ENCODE measurements around the gene RASAL3.

RASAL3 gene

DNA sequence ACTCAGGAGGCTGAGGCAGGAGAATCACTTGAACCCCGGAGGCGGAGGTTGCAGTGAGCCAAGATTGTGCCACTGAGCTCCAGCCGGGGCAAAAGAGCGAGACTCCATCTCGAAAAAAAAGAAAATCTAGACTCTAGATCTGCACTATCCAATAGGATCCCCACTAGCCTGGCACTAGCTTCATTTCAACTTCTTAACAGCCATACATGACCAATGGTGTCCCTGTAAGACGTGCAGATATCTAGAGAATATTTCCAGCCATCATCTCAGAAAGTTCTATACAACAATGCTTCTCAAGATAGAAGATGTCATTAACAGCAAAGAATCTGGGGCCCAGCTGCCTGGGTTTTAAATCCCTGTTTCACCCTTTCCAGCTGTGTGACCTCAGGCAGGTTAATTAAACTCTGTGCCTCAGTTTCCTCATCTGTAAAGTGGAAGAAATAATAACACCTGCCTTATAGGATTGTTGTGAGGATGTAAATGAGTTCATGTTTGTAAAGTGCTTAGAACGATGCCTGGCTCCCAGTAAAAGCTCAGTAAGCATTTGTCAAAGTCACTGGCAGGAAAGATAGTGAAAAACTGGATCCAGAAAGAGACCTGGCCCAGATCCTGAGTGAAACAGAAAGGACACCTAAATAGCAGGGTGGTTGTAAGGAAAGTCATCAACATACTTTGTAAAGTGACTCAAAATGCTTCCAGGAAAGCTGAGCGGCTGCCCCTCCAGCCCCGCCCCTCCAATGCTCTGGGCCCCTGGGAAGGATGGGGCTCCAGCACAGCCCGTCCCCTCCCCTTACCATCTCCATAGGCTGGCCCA, 28.1 kb downstream of the RASAL3 start:
- no peak for DNase-seq (ENCODE audit: low read depth)

DNA sequence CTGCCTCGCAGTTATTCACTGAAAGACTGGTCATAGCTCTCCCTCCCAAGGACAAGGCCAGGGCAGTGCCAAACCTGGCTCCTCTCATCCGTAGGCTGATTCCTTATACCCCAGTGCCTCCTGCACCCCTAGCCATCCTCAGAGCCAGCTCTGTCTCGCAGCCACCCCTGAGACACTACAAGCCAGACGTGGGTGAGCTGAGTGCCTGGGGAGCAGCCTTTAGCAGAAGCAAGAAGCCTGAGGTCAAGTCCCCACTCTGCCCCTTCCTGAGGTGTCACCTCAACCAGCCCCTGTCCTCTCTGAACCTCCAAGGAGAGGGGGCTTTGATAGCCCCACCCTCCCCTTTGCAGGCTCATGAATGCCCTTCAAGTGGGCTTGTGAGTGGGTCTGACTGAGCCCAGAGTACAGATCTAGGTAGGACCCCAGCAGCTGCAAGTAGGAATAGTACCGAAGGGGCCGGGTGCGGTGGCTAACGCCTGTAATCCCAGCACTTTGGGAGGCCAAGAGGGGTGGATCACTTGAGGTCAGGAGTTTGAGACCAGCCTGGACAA, 30.8 kb downstream of the RASAL3 start:
- no peak for DNase-seq (ENCODE audit: low read depth)

DNA sequence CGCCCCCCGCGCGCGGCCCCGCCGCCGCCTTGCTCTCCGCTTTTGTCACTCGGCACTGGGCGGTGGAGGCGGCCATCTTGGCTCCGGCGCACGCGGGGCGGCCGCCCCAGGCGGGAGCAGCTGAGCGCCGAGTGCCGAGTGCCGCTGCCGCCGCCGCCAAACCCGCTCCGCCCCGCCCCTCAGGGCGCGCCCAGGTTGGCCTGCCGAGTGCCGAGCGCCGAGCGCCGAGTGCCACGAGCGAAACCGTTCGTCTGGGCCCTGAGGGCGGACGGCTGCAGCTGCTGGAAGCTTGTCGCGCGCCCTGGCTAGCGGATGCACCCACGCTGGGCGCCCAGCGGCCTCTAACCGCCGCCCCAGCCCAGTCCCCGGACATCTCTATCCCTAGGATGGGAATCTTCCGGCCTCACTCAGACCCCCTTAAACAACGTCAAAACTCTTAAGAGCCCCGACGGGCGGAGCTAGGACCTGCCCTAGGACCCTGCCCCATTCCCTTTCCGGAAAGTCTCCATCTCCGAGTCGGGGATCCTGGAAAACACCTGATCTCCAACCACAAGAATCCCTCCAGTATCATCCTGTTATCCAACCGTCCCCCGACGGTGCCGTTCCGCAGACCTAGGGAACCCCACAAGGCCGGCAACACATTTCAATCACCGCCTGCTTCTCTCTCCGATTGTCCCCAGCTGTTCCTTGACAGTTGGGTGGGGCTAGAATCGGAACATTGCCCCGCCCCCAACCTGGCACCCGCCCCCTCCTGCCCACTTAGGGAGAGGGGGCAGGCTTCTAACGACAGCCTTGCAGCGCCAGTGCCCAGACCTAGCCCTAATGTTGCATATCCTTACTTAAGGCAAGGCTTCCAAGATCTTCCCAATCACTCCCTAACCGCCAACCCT, 31.5 kb downstream of the RASAL3 start:
- DNase-seq (ENCODE audit: low read depth), result no peak

DNA sequence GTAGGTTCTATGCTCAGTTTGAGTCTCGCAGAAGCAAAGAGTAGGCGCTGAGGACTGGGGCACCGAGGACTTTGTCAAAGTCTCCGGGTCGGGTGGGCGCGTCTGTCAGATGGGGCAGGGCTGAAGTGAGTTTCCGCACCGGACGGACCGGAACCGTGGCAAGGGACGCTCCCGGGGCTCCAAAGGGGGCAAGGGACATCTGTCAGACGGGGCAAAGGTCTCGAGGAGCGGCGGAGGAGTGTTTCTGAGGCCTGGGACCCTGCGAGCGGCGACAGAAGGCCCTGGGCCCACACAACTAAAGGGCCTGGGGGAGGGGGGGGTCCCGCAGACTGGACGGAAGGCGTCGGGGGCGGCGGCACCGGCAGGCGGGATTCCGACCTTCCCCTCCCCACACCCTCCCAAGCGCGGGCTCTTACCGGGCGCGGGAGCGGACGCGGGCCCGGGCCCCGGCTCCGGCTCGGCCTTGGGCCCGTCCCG, 32.3 kb downstream of the RASAL3 start:
- no peak for DNase-seq (ENCODE audit: low read depth)

DNA sequence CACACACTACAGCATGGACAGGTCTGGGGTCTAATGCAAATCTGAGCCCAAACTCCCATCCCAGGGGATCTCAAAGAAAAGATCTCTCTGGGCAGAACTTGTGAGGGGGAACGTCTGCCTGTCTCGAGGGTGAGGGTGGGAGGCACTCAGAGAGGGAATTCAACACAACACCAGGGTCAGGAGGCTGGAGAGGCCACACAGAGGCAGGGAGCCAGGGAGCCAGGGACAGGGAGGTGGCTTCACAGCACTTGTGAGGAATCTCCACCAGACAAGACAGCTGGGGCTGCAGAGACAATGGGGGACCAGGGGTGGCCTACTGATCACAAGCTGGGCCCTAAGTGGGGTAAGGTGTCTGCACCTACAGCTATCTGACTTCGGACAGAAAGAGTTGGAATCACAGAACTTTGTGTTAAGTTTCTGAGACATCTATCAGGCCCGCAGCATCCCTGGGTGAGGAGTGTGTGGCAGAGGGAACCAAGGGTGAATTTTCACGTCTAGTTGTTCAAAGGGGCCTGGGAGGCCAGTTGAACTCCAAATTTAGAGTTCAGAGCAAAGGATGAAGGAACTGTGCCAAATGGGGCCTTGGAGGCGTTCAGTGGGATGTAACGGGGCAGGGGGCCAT, 32.8 kb downstream of the RASAL3 start:
- no peak for DNase-seq (ENCODE audit: low read depth)

DNA sequence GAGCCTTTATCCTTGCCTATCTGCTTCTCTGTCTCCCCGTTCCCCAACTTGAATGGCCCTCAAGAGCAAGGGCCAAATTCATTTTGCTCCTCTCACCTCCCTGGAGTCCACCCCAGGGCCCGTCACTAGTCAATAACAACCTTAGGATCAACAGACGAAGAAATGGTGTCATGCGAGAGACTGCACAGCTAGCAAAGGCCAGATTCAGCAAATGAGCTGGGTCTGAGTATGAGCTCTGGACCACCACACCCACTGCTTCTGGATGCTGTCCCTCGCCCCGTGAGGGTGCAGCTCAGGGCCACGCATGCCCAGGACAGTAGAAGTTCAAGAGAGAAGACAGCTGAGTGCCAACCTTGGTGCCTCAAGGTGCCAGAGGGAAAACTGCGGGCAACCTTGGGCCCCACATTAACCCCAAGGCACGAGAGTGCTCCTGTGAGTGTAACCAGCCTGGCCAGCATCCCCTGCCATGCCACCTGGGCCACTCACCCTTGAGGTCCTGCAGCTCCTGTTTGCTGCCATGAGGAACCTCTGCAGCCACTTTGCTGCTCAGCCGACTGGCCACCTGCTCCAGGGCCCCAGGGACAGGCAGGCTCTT, 33.7 kb downstream of the RASAL3 start:
- DNase-seq (ENCODE audit: low read depth), result no peak

DNA sequence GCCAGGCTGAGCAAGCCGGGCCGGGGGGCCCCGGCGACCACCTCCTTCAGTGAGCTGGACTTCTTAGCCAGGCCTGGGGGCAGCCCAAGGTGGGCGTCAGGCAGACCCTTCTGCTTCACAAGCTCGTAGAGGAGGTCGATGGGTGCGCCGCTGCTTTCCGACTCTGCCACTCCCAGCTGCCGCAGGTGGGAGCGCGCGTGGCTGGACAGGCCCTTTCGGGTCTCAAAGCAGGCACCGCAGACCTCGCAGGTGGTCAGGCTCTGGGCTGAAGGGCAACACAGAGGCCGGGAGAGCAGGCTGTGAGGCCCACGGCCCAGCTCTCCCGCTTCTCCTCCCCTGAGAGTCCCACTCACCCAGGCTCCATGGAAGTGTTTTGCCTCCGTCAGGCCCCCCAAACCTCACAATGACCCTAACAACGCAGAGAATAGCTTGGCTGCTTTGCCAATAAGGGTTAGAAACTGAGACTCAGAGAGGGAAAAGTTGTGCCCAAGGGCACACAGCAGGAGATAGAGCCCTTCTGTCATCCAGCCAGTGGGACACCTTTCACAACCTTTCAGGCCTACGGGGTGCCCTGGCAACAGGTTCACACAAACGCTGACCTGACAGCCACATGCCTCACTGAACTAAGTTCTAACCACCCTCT, 34.4 kb downstream of the RASAL3 start:
- no peak for DNase-seq (ENCODE audit: low read depth)

DNA sequence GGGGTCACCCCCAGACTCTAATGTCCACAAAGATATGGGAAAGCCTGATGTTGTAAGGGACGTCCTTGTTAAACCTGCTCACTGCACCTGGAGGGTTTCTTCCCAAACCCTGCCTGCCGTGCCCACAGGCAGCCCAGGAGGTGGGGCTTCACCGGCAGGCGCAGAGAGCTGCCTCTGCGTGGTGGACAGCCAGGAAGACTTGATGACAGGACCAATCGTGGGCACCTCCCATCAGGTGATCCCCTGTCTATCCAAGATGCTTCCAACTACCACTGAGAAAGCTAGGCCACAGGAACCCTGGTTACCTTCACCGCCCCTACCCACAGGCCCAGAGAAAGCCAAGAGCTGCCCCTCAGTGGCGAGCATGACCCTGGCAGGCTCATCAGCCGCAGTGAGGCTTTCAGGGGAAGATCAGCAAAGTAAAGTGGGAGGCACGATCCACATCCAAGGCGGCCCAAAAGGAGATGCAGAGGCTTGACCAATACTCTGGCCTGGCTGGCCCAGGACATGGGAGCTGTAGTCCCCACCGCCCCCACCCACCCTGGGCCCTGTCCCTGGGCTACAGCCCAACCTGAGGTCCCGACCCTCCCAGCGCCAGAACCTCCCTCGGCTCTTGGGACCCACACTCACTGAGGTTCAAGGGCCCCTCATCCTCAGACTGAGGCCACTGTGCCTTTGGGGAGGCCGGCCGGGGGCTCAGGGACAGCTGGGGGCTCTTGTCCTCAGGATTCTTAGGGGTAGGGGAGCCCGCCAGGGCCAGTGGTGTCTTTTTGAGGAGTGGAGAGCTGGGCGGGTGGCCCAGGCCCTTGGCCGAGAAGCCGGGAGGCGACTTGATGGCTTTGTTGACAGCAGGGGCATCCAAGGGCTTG, 35.2 kb downstream of the RASAL3 start:
- no peak for DNase-seq (ENCODE audit: low read depth)

DNA sequence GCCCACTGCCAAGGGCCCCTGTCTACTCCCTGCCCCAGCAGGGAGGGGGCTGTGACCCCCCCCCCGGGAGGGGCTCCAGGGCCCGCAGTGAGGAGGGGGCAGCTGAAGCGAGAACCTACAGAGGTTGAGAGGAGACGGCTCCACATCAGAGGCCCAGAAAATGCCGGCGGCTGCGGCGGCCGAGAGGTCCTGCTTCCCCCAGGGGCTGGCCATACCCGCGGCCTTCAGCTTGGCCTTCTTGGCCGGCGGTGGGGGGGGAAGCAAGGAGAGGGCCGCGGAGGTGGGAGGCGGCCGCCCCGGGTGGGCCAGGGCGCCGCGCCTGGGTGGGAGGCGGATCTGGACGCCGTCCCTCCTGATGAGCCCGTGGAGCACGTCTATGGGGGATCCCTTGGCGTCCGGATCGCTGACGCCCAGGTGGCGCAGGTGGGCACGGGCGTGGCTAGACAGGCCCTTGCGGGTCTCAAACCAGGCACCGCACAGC, 36.3 kb downstream of the RASAL3 start:
- DNase-seq (ENCODE audit: low read depth), result no peak

DNA sequence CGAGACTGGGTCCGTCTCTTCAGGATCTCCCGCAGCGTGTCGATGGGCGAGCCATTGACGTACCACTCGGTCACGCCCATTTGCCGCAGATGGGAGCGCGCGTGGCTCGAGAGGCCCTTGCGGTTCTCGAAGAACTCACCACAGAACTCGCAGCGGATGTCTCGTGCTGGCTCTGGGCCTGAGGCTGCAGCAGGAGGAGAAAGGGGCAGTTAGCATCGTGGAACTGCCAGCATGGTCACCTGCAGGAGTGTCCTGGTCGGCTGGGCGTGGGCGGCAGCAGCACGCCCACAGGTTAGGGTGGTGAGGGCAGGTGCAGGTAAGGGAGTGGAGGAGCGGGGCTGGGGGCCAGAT, 37.0 kb downstream of the RASAL3 start:
- no peak for DNase-seq (ENCODE audit: low read depth)

DNA sequence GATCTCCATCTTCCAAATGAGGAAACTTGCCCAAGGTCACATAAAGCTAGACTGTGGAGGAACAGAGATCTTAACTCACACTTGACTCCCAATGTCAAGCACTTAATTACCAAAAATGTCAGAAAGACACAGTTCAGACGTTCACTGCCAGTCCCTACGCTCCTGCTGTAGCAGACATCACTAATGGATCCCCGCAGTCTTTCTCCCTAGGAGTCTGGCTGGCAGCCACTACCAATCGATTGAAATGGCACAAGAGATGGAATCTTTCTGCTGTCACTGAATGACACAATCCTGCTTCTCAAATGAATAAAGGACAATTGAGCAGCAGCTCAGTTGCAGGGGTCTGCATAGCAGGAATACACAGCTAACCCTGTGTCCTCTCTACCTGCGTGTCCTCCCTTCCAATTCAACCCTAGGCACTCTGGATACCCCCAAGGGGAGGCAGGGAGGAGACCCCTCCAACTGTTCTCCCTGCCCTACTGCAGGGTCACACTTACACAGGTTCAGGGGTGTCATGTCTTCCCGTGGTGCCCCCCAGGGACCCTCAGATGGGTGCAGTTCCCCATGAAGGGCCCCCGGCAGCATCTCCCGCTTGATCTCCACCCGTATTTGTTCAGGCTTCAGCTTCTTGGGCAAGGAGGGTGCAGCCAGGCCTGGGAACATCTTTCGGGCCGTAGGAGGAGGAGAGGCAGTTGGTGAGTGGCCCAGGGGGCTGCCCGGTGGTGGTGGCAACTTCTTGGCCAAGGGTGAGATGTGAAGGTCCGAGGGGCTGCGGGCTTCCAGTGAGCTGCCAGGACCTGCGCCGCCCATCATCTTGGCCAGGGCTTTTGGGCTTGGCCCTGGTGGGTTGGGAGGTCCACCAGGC, 37.6 kb downstream of the RASAL3 start:
- no peak for DNase-seq (ENCODE audit: low read depth)

DNA sequence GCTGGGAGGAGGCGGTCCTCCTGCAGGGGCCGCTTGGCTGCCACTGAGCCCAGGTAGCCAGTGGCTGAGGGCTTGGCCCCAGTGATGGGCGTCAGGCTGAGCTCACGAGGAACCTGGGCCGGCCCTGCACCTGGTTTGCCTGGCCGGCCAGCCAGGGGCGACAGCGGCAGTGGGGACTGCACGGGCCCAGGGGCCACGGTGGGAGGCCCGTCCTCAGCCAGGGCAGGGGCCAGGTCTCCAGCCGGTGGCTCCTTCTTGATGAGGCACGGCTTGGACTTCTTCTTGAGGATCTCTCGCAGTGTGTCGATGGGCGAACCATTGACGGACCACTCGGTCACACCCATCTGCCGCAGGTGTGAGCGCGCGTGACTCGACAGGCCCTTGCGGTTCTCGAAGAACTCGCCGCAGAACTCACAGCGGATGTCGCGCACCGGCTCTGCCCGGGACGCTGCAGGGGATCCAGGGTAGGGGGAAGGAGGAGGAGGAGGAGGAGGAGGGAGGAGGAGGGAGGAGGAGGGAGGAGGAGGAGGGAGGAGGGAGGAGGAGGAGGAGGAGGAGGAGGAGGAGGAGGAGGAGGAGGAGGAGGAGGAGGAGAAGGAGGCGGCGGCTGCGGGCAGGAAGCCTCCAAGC, 38.9 kb downstream of the RASAL3 start:
- no peak for DNase-seq (ENCODE audit: low read depth)

DNA sequence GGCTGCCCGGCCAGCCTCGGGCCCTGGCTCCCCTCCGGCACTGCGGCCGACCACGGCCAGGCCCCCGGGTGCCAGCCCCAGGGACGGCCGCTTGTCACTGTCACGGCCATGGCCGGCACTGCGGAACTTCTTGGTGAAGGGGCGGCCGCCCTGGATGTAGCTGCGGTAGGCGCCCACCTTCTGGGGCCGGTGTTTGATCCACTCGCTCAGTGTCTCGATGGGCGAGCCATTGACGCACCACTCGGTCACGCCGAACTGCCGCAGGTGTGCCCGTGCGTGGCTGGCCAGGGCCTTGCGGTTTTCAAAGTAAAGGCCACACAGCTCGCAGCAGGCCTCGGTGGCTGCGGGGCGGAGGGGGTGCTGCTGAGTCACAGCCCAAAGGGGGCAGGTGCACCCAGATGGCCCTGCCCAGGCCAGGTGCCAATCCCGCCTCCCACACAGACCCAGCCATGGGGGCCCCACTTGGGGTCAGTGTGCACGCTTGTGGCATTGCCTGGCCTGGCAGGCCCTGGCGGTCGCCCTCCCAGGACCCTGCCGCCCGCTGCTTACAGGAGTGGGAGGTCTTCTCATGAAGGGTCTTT, 39.6 kb downstream of the RASAL3 start:
- DNase-seq (ENCODE audit: low read depth), result no peak

DNA sequence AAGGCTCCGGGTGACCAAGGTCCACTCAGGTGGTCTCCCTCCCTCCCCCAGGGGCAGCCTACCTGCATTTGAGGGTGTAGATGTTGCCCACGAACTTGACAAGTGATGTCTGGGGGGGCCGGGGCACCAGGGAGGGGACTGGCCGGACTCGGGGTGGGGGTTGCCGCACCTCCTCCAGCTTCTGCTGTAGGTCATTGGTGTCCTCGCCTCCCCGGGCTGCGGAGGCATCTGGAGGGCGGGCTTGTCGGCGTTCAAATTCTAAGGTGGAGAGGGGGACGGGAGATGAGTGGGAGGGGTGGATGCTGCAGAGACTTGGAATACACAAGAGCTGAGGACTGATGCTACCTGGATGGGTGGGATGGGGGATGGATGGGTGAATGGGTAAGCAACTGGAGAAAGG, 40.2 kb downstream of the RASAL3 start:
- no peak for DNase-seq (ENCODE audit: low read depth)

DNA sequence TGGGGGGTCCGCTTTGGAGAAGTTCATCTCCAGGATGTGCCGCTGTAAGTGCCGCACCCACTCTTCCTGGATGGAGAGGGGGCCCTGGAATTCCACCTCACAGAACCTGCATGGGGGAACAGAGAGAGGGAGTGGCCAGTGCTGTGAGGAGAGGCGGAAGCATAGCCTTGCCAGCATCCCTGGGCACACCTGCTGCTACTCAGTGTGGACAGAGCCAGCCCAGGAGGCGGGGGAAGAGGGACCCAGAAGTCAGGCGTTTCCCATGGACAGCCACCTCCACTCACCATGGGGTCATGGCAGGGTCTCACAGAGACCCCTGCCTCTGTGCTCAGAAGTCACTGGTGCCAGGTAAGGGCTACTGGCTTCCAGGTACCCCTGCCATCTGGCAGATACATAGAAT, 41.2 kb downstream of the RASAL3 start:
- no peak for DNase-seq (ENCODE audit: low read depth)

DNA sequence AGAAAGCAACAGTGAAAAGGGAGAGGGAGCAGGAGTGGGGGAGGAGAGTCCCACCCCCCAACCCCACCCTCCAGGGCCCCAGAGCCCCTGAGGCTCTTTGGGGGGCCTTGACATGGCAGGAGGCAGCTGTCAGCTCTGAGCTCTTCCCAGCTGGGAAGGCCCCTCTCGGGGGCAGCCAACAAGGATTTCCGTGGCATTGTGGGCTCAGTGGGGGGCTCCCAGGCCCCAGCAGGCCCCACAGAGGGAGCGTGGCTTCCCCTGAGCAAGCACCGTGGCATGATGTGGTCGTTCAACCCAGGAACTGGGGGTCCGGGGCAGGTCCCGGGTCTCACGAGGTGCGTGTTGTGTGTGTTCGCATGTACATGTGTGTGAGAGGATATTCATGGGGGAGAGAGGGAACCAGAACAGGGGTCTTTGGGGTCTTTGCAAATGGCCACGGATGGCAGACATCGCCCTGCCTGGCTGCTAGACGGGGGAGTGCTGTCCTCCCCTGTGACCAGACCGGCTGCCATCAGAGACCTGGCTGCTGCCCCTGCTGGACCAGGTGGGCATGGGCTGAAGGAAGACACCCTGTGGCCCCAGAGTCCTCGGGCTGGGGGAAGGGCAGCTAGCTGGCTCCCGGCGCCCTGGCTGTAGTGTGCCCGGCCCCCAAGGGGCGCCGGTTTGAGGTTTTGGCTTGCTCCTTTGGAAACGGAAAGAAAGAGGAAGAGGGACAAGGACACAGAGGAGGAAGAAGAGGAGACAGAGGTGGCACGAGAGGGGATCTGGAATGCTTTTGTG, 41.9 kb downstream of the RASAL3 start:
- DNase-seq (ENCODE audit: low read depth), result no peak

DNA sequence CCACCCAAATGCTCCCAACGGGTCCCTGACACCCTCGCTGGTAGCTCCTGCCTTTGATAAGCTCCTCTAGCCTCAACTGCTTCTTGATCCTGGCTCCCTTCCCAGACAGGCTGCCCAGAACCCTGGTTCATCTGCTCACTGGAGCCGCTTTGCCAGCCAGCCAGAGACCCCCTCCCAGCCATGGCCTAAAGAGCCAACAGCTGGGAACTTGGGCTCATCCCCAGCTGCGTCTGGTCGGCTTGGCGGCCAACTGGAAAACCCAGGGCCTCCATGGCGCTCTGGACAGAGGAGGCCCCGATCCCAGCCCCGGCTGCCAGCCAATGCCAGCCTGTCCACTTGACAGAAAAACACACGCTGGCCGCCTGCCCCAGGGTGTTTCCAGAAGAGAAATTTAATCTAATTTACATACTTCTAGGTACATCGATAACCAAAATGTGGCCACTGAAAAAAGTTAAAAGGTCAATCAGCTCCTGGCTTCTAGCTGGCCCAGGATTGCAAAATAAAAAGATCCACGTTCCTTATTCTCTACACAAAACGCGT, 42.6 kb downstream of the RASAL3 start:
- no peak for DNase-seq (ENCODE audit: low read depth)
